Spleen (tissue), 13 donors: ENCODE results near the gene DNAAF9. TPM values are rescaled to one million over a fixed set of nuclear protein-coding genes. Genes with fewer than 3 reads are reported as not detected.

ENCODE experiments used
- DNase-seq: peaks from one replicate; pipeline ENCODE4 v3.0.0-alpha.2; 2020
- H3K27ac ChIP-seq, 8 donors: fragments of 200-600 bp; sonication (generic) in 7 of 8; 1 replicate in 4 of 8; 2 replicates in 4 of 8; pipeline versions ENCODE4 v1.5.0 to v1.8.0; 2016 to 2021; ENCODE audit warnings: inconsistent platforms in 4 of 8, mild to moderate bottlenecking in 4 of 8, moderate library complexity in 1 of 8
- H3K27me3 ChIP-seq, 7 donors: fragments of 200-600 bp; sonication (generic) in 6 of 7; replicated peaks in 1 of 7; 1 replicate in 4 of 7; 2 replicates in 3 of 7; pipeline versions ENCODE4 v1.5.0 to v1.8.0; 2016 to 2021; ENCODE audit warnings: inconsistent platforms in 3 of 7, mild to moderate bottlenecking in 1 of 7
- H3K36me3 ChIP-seq, 6 donors: fragments of 200-600 bp; sonication (generic) in 5 of 6; 1 replicate in 4 of 6; 2 replicates in 2 of 6; pipeline versions ENCODE4 v1.5.0 to v1.8.0; 2016 to 2021; ENCODE audit warnings: inconsistent platforms in 2 of 6
- H3K4me1 ChIP-seq, 6 donors: fragments of 200-600 bp; sonication (generic) in 5 of 6; 1 replicate in 3 of 6; 2 replicates in 3 of 6; pipeline versions ENCODE4 v1.5.0 to v1.8.0; 2016 to 2021; ENCODE audit warnings: inconsistent platforms in 3 of 6
- H3K4me3 ChIP-seq, 8 donors: fragments of 200-600 bp; sonication (generic) in 7 of 8; 1 replicate in 4 of 8; 2 replicates in 4 of 8; pipeline versions ENCODE4 v1.5.0 to v1.8.0; 2016 to 2021; ENCODE audit warnings: inconsistent platforms in 4 of 8, mild to moderate bottlenecking in 4 of 8, moderate library complexity in 2 of 8
- H3K9me3 ChIP-seq, 8 donors: fragments of 200-600 bp; sonication (generic) in 7 of 8; 1 replicate in 4 of 8; 2 replicates in 4 of 8; pipeline versions ENCODE4 v1.5.0 to v1.8.0; 2016 to 2021; ENCODE audit warnings: inconsistent platforms in 4 of 8
- CTCF ChIP-seq, 11 experiments: fragments of 200-600 bp in 7 of 11; fragments of 450-650 bp in 4 of 11; sonication (generic) in 4 of 11; IDR thresholded peaks in 8 of 11; conservative IDR thresholded peaks in 3 of 11; 1 replicate in 7 of 11; 2 replicates in 4 of 11; pipeline versions ENCODE4 v1.4.0 to v1.8.0; 2016 to 2021; ENCODE audit warnings: antibody characterized with exemption in 11 of 11, inconsistent platforms in 4 of 11, mild to moderate bottlenecking in 1 of 11
- POLR2A ChIP-seq, 3 donors: fragments of 450-650 bp; IDR thresholded peaks; one replicate each; pipeline ENCODE4 v1.5.1; 2017; ENCODE audit warnings: antibody characterized with exemption in 3 of 3, mild to moderate bottlenecking in 1 of 3
- POLR2AphosphoS5 ChIP-seq, 3 donors: sonication (generic); formaldehyde crosslinking; IDR thresholded peaks; one replicate each; pipeline ENCODE4 v1.5.1; 2017; ENCODE audit warnings: antibody characterized with exemption in 3 of 3
- WGBS, 5 donors: extraction: QIAGEN DNeasy Blood & Tissue Kit in 3 of 5; methylation state at CpG; one replicate each; pipeline versions ENCODE4 v1.1.5 to v1.1.7; 2013 to 2018; 5-methylcytosine and 5-hydroxymethylcytosine counted together
- intact Hi-C: fragments of 100-400 bp; cut with DNase I; formaldehyde crosslinking; loops from one replicate; pipeline ENCODE4 v1.15.0; 2023; ENCODE audit warnings: low total_unique reads
- long read RNA-seq, 2 donors: transcript quantifications; one replicate each; lab custom pipeline, GENCODE V29; 2026
- polyA plus RNA-seq, 3 donors: library from polyadenylated mRNA; stranded (reverse); fragments of 200-250 nt; gene quantifications; one replicate each; pipeline ENCODE4 v1.2.1, GENCODE V29; 2013
- total RNA-seq, 7 donors: library from RNA; depleted of rRNA in 3 of 7; stranded (reverse); fragments of >200 nt in 3 of 7; fragmentation: NEBNext Ultra II Directional in 4 of 7; extraction: Animal tissue kit (Norgen Biotek cat#: 25700) in 4 of 7; gene quantifications; one replicate each; pipeline versions ENCODE4 v1.1.0 to v1.2.1, GENCODE V29; 2016 to 2021
- donor health status: healthy with polysubstance abuse.
- donor health status: DM: no; HTN: no; CAD: no; lungs with moderate emphysema.
- donor health status: DM: no; HTN: no; CAD: no.
- donor health status: Bipolar disorder and iron deficiency.
- donor health status: healthy.
- donor health status: DM: no; HTN: no; CAD: no.
- donor health status: DM: yes; HTN: yes; CAD: no.

The DNAAF9 gene
- total RNA-seq, result 10 to 100 TPM; 10.9 to 21.4 (median 18.7) TPM
- 1 to 10 TPM; 1.8 to 4.6 (median 2.4) TPM for polyA plus RNA-seq
- long read RNA-seq, donor 1, result 0 reads
- long read RNA-seq, donor 2, full-length matches to known transcripts, result 1 of 1 reads
- long read RNA-seq, donor 2, partial matches to known transcripts, result 0 of 1 reads
- long read RNA-seq, donor 2, other reads (novel, unspliced or antisense), result 0 of 1 reads

- Histone ChIP-seq H3K4me3 (peak within 1 kb of the TSS; percentile 74 to 92 (median 82)), H3K9me3 (no peaks in the 10 kb centered on the region), H3K4me1 (peaks cover 5 to 41% (median 27%) of the 10 kb centered on the region in 6 donors), H3K27ac (peak within 1 kb of the TSS; percentile 71 to 93 (median 88)), H3K36me3 (no peaks in the 10 kb centered on the region), H3K27me3 (no peaks in the 10 kb centered on the region)
- TF ChIP-seq POLR2AphosphoS5 (IDR thresholded peaks at IDR 0.05) (peak in 1 of 3 donors; percentile 52), POLR2A (IDR thresholded peaks at IDR 0.05) (no peak), CTCF (IDR thresholded peaks at IDR 0.05 in 8 of 11, conservative IDR thresholded peaks at IDR 0.05 in 3 of 11) (peak in 7 of 11 experiments; percentile 25 to 51 (median 42))
- DNase-seq, result peak; percentile 92
- WGBS, 5 donors, result 0 to 2% (median 1%) methylated on average over 5 to 71 of the region's 71 CpGs
- intact Hi-C loops, result no loop called here
Measured at GRCh38 chr20:3407040-3407770, at the start of gene DNAAF9. DNAAF9 (minus strand) TSS chr20:3407669; CDS start chr20:3407557, 112 bp downstream.

- TF ChIP-seq CTCF (IDR thresholded peaks at IDR 0.05 in 8 of 11, conservative IDR thresholded peaks at IDR 0.05 in 3 of 11) (no peak), POLR2AphosphoS5 (IDR thresholded peaks at IDR 0.05) (no peak), POLR2A (IDR thresholded peaks at IDR 0.05) (no peak)
- no peaks in the 10 kb centered on the region for H3K9me3 ChIP-seq
- WGBS, 5 donors, result 60 to 75% (median 66%) methylated on average over 4 of the region's 4 CpGs
- intact Hi-C loops, result no loop called here
- H3K4me1 ChIP-seq, result peaks cover 0 to 7% (median 0%) of the 10 kb centered on the region in 6 donors
- no peaks in the 10 kb centered on the region for H3K27me3 ChIP-seq
- H3K27ac ChIP-seq, result no peak overlapping the region
- DNase-seq, result no peak
- no peak overlapping the region for H3K4me3 ChIP-seq
- H3K36me3 ChIP-seq, result no peaks in the 10 kb centered on the region
Measured at GRCh38 chr20:3456648-3457047, 49.2 kb upstream of the DNAAF9 start.

- DNase-seq, result no peak
- Histone ChIP-seq H3K9me3 (no peaks in the 10 kb centered on the region), H3K36me3 (no peaks in the 10 kb centered on the region), H3K27ac (no peak overlapping the region), H3K4me3 (no peak overlapping the region), H3K27me3 (no peaks in the 10 kb centered on the region), H3K4me1 (no peaks in the 10 kb centered on the region)
- TF ChIP-seq POLR2AphosphoS5 (IDR thresholded peaks at IDR 0.05) (no peak), POLR2A (IDR thresholded peaks at IDR 0.05) (no peak), CTCF (IDR thresholded peaks at IDR 0.05 in 8 of 11, conservative IDR thresholded peaks at IDR 0.05 in 3 of 11) (no peak)
- WGBS, 5 donors, result 64 to 79% (median 69%) methylated on average over 5 of the region's 5 CpGs
- intact Hi-C loops, result no loop called here
Measured at GRCh38 chr20:3454831-3455230, 47.4 kb upstream of the DNAAF9 start.

- no peaks in the 10 kb centered on the region for H3K36me3 ChIP-seq
- H3K9me3 ChIP-seq, result no peaks in the 10 kb centered on the region
- intact Hi-C loops, result no loop called here
- no peak overlapping the region for H3K4me3 ChIP-seq
- H3K4me1 ChIP-seq, result no peaks in the 10 kb centered on the region
- WGBS, 5 donors, result 70 to 81% (median 76%) methylated on average over 4 of the region's 4 CpGs
- DNase-seq, result no peak
- no peak for TF ChIP-seq POLR2A (IDR thresholded peaks at IDR 0.05)
- no peak for TF ChIP-seq CTCF (IDR thresholded peaks at IDR 0.05 in 8 of 11, conservative IDR thresholded peaks at IDR 0.05 in 3 of 11)
- TF ChIP-seq POLR2AphosphoS5 (IDR thresholded peaks at IDR 0.05), result no peak
- no peaks in the 10 kb centered on the region for H3K27me3 ChIP-seq
- H3K27ac ChIP-seq, result no peak overlapping the region
Measured at GRCh38 chr20:3452690-3453089, 45.2 kb upstream of the DNAAF9 start.
